Renal cortex interstitium (tissue), 11 donors: ENCODE results near the gene RAD23A. TPM values are rescaled to one million over a fixed set of nuclear protein-coding genes. Genes with fewer than 3 reads are reported as not detected.

Experiments used
- DNase-seq, 11 donors: peaks; one replicate each; pipeline ENCODE4 v3.0.0-alpha.2; 2013; ENCODE audit warnings: low read depth in 9 of 11, low spot score in 4 of 11; ENCODE audit errors: extremely low read depth in 1 of 11
- polyA plus RNA-seq, 3 donors: library from polyadenylated mRNA; unstranded; fragments of 120-200 nt; gene quantifications; one replicate each; pipeline ENCODE4 v1.2.1, GENCODE V29; 2013; ENCODE audit not compliant: insufficient read length in 3 of 3

Gene RAD23A
- polyA plus RNA-seq, 3 donors, result 63.4 to 87.5 (median 85.0) TPM

GRCh38 chr19:12990853-12991252 is 45.2 kb downstream of the RAD23A start:
- DNase-seq, result no peak

- DNase-seq, result no peak
Observed at GRCh38 chr19:12991296-12991695, 45.6 kb downstream of the RAD23A start.

GRCh38 chr19:12992729-12993128 is 47.1 kb downstream of the RAD23A start:
- DNase-seq, result no peak

GRCh38 chr19:12993562-12993961 is 47.9 kb downstream of the RAD23A start:
- no peak for DNase-seq

- DNase-seq, result peak in 2 of 11 donors; percentile 55 to 64
Observed at GRCh38 chr19:12994701-12995595, 49.3 kb downstream of the RAD23A start, which contains the start of gene NFIX. Gene NFIX, plus strand, starts transcription at chr19:12995475. Its CDS starts 363 bp downstream, at chr19:12995838.

GRCh38 chr19:12995596-12996405 is 50.1 kb downstream of the RAD23A start:
- no peak for DNase-seq

GRCh38 chr19:12996406-12997094 is 50.9 kb downstream of the RAD23A start:
- no peak for DNase-seq

GRCh38 chr19:12997179-12997966 is 51.7 kb downstream of the RAD23A start:
- no peak for DNase-seq

GRCh38 chr19:12997967-12998940 is 52.6 kb downstream of the RAD23A start:
- DNase-seq, result no peak

- DNase-seq, result no peak
Observed at GRCh38 chr19:13001166-13001501, 55.5 kb downstream of the RAD23A start.

GRCh38 chr19:13001502-13002165 is 56.0 kb downstream of the RAD23A start:
- no peak for DNase-seq

GRCh38 chr19:13002166-13002898 is 56.7 kb downstream of the RAD23A start:
- no peak for DNase-seq

- DNase-seq, result no peak
Observed at GRCh38 chr19:13003081-13003480, 57.4 kb downstream of the RAD23A start.
